GM12878 (cell line): Measurements from ENCODE around the gene CTDSP1. TPM values are rescaled to one million over a fixed set of nuclear protein-coding genes. Genes with fewer than 3 reads are reported as not detected.

Experiments
- ATAC-seq: fragments of 200-7000 bp; cut with Tn5 transposase; 3 replicates; pipeline ENCODE4 v1.9.1; 2020; ENCODE audit warnings: mild to moderate bottlenecking, moderate library complexity
- BruUV-seq: library from RNA; stranded (reverse); fragments of 400-500 nt; replicated peaks from 2 replicates; lab custom pipeline; 2021; lab: Mats Ljungman, UMichigan
- CTCF ChIA-PET: fragments of 300-600 bp; sonication (Branson Sonifier 250); formaldehyde crosslinking; extraction: SDS; loops from one replicate; lab custom pipeline; 2021; ENCODE audit warnings: inconsistent platforms; lab: Yijun Ruan, JAX
- POLR2A ChIA-PET: fragments of 350-600 bp; formaldehyde crosslinking; extraction: SDS; loops from one replicate; lab custom pipeline; 2021; ENCODE audit warnings: inconsistent platforms; lab: Charles Lee
- RAD21 ChIA-PET: fragments of 300-600 bp; sonication (Branson Sonifier 250); formaldehyde crosslinking; loops from one replicate; lab custom pipeline; 2023; ENCODE audit warnings: antibody characterized with exemption; ENCODE audit not compliant: unreplicated experiment; lab: Charles Lee
- SMC1A ChIA-PET: fragments of 300-600 bp; sonication (Branson Sonifier 250); formaldehyde crosslinking; loops from one replicate; lab custom pipeline; 2023; ENCODE audit not compliant: unreplicated experiment, uncharacterized antibody; lab: Charles Lee
- DNase-seq: peaks from one replicate; pipeline ENCODE4 v3.0.0-alpha.2; 2011; ENCODE audit warnings: low read depth, low spot score
- FAIRE-seq: peaks from 3 replicates; lab custom pipeline; 2011; peaks lifted over from hg19 to GRCh38; lab: Jason Lieb, UNC
- H2AFZ ChIP-seq: 2 replicates; pipeline ENCODE4 v1.6.0; 2011; ENCODE audit warnings: low read depth, low read length, control low read depth; ENCODE audit not compliant: control insufficient read depth
- H3K27ac ChIP-seq: 2 replicates; pipeline ENCODE4 v1.5.1; 2011; ENCODE audit warnings: control low read depth; ENCODE audit not compliant: control insufficient read depth, insufficient read depth
- H3K27me3 ChIP-seq, 2 experiments: replicated peaks in 1 of 2; 2 replicates each; pipeline versions ENCODE4 v1.6.0 to v1.6.1; 2011; ENCODE audit warnings: low read length in 1 of 2; ENCODE audit not compliant: control insufficient read depth in 2 of 2, insufficient read depth in 2 of 2
- H3K36me3 ChIP-seq, 2 experiments: 2 replicates each; pipeline ENCODE4 v1.5.1; 2011; ENCODE audit warnings: low read length in 1 of 2; ENCODE audit not compliant: control insufficient read depth in 2 of 2, insufficient read depth in 2 of 2
- H3K4me1 ChIP-seq: 2 replicates; pipeline ENCODE4 v1.6.1; 2011; ENCODE audit warnings: mild to moderate bottlenecking, low read length, moderate library complexity, mixed read lengths; ENCODE audit not compliant: control insufficient read depth, insufficient read depth
- H3K4me2 ChIP-seq: 2 replicates; pipeline ENCODE4 v1.6.0; 2011; ENCODE audit warnings: control low read depth; ENCODE audit not compliant: control insufficient read depth, insufficient read depth
- H3K4me3 ChIP-seq: fragments of 200-600 bp; sonication (generic); 2 replicates; pipeline ENCODE4 v1.5.1; 2016
- H3K79me2 ChIP-seq: 2 replicates; pipeline ENCODE4 v1.6.0; 2011; ENCODE audit warnings: low read length; ENCODE audit not compliant: control insufficient read depth, insufficient read depth
- H3K9ac ChIP-seq: 2 replicates; pipeline ENCODE4 v1.8.0; 2011; ENCODE audit warnings: low read length, control low read depth, mixed read lengths; ENCODE audit not compliant: control insufficient read depth, insufficient read depth
- H3K9me3 ChIP-seq: replicated peaks from 3 replicates; pipeline ENCODE4 v1.5.1; 2011; ENCODE audit warnings: mild to moderate bottlenecking, low read length; ENCODE audit not compliant: control insufficient read depth, insufficient read depth
- H4K20me1 ChIP-seq: 2 replicates; pipeline ENCODE4 v1.6.0; 2011; ENCODE audit not compliant: control insufficient read depth, insufficient read depth
- EZH2 ChIP-seq: IDR thresholded peaks from 2 replicates; pipeline ENCODE4 v1.6.1; 2012; ENCODE audit warnings: low read depth, mild to moderate bottlenecking, control low read depth, inconsistent platforms, low read length, borderline replicate concordance; ENCODE audit not compliant: control insufficient read depth
- FOS ChIP-seq: IDR thresholded peaks from 3 replicates; pipeline ENCODE4 v1.6.1; 2011; ENCODE audit warnings: borderline replicate concordance; ENCODE audit not compliant: insufficient read length; ENCODE audit errors: extremely low read depth
- HDAC6 ChIP-seq: fragments of 200-600 bp; sonication (generic); IDR thresholded peaks from one replicate; pipeline ENCODE4 v1.8.0; 2017; ENCODE audit warnings: antibody characterized with exemption; ENCODE audit not compliant: unreplicated experiment
- MEF2B ChIP-seq: fragments of 450-650 bp; IDR thresholded peaks from 2 replicates; pipeline ENCODE4 v1.6.1; 2018; ENCODE audit warnings: mild to moderate bottlenecking, moderate library complexity; ENCODE audit not compliant: partially characterized antibody, poor library complexity, severe bottlenecking
- RELA ChIP-seq: fragments of 450-650 bp; IDR thresholded peaks from 2 replicates; pipeline ENCODE4 v1.8.0; 2014; ENCODE audit warnings: borderline replicate concordance; ENCODE audit not compliant: partially characterized antibody
- SIN3A ChIP-seq: IDR thresholded peaks from 2 replicates; pipeline ENCODE4 v1.6.1; 2012; ENCODE audit warnings: low read depth, low read length, improper control_type of control experiment
- SPI1 ChIP-seq: IDR thresholded peaks from 2 replicates; pipeline ENCODE4 v1.6.1; 2011; ENCODE audit warnings: low read depth, mild to moderate bottlenecking, low read length, moderate library complexity, borderline replicate concordance; ENCODE audit not compliant: insufficient read depth
- SRF ChIP-seq, 2 experiments: IDR thresholded peaks; 2 replicates each; pipeline ENCODE4 v1.6.1; 2011; ENCODE audit warnings: low read depth in 2 of 2, low read length in 2 of 2, mild to moderate bottlenecking in 1 of 2, moderate library complexity in 1 of 2
- TCF7 ChIP-seq: IDR thresholded peaks from 2 replicates; pipeline ENCODE4 v1.6.1; 2014; ENCODE audit warnings: antibody characterized with exemption, borderline replicate concordance
- ZNF274 ChIP-seq: IDR thresholded peaks from one replicate; pipeline ENCODE4 v1.8.0; 2011; ENCODE audit not compliant: insufficient read length, insufficient read depth
- WGBS: methylation state at CpG from one replicate; pipeline ENCODE4 v1.1.6; 2016; ENCODE audit warnings: low lambda C conversion rate; ENCODE audit not compliant: insufficient replicate concordance, insufficient coverage; ENCODE audit errors: missing lambda C conversion rate; 5-methylcytosine and 5-hydroxymethylcytosine counted together
- in situ Hi-C: fragments of 300-500 bp; cut with MboI; formaldehyde crosslinking; loops from 9 replicates; pipeline ENCODE4 v1.14.3; 2018; ENCODE audit warnings: mixed read lengths
- intact Hi-C: fragments of 100-400 bp; cut with micrococcal nuclease; formaldehyde crosslinking; loops from one replicate; pipeline ENCODE4 v1.14.2; 2022; ENCODE audit not compliant: unreplicated experiment
- polyA plus RNA-seq, 11 experiments: library from polyadenylated mRNA; depleted of rRNA in 4 of 11; unstranded in 6 of 11; stranded (reverse) in 5 of 11; fragments of >200 nt; fragmentation: Nextera tagmentation in 4 of 11; fragmentation: Illumina TruSeq in 1 of 11; extraction: Ambion mirVana in 4 of 11; extraction: Trizol in 1 of 11; gene quantifications; 1 replicate in 1 of 11; 2 replicates in 10 of 11; pipeline versions ENCODE4 v1.2.1 to v1.2.3, GENCODE V29; 2011 to 2016; ENCODE audit warnings: inconsistent platforms in 2 of 11, missing spikeins in 2 of 11, low read depth in 1 of 11
- total RNA-seq, 4 experiments: library from RNA; depleted of rRNA in 3 of 4; stranded (reverse); fragments of >200 nt in 3 of 4; fragmentation: Illumina TruSeq in 1 of 4; extraction: Trizol in 1 of 4; gene quantifications; 2 replicates each; pipeline versions ENCODE4 v1.2.1 to v1.2.3, GENCODE V29; 2013 to 2021
- TF ChIP-seq, protein P1 (sequence below): IDR thresholded peaks from 2 replicates; pipeline ENCODE4 v1.6.1; 2011; ENCODE audit warnings: mild to moderate bottlenecking, low read depth, low read length, moderate library complexity; ENCODE audit not compliant: insufficient replicate concordance
- TF ChIP-seq, protein P2 (sequence below): IDR thresholded peaks from 2 replicates; pipeline ENCODE4 v1.6.1; 2011; ENCODE audit warnings: low read depth, mild to moderate bottlenecking, low read length, moderate library complexity, borderline replicate concordance; ENCODE audit errors: extremely low read depth
- TF ChIP-seq, protein P3 (sequence below), 3 experiments: IDR thresholded peaks in 2 of 3; conservative IDR thresholded peaks in 1 of 3; 2 replicates each; pipeline ENCODE4 v1.5.1; 2011; ENCODE audit warnings: low read depth in 3 of 3, low read length in 3 of 3, mild to moderate bottlenecking in 3 of 3, control low read depth in 2 of 3, moderate library complexity in 2 of 3, inconsistent platforms in 1 of 3, mixed read lengths in 1 of 3; ENCODE audit not compliant: control insufficient read depth in 2 of 3, insufficient read depth in 1 of 3; ENCODE audit errors: extremely low read depth in 1 of 3
- TF ChIP-seq, protein P4 (sequence below): fragments of 450-650 bp; IDR thresholded peaks from 2 replicates; pipeline ENCODE4 v1.6.1; 2017; ENCODE audit warnings: antibody characterized with exemption, mild to moderate bottlenecking, moderate library complexity

Gene CTDSP1
- total and polyA plus RNA-seq, 10 of the 15 experiments (the other 5 are each of a cell fraction or from before 2014, with no cell fraction given): 3.0 to 75.9 (median 34.4) TPM

DNA sequence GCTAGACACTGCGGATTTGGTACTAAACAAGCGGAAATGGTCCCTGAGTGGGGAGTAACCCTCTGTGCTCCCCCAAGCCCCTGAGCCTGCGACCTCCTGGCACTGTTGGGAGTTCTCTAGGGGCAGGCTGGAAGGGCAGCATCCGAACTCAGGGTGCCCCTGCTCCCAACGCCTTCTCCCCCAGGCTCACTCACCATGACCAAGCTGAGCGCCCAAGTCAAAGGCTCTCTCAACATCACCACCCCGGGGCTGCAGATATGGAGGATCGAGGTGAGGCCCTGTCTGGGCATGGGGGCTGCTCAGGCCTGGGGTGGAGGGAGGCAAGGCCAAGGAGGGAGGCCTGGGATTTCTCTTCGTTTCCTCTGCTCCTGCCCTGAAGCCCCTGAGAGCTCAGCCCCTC, 23.9 kb downstream of the CTDSP1 start (continued):
- no peak for TF ChIP-seq SIN3A

DNA sequence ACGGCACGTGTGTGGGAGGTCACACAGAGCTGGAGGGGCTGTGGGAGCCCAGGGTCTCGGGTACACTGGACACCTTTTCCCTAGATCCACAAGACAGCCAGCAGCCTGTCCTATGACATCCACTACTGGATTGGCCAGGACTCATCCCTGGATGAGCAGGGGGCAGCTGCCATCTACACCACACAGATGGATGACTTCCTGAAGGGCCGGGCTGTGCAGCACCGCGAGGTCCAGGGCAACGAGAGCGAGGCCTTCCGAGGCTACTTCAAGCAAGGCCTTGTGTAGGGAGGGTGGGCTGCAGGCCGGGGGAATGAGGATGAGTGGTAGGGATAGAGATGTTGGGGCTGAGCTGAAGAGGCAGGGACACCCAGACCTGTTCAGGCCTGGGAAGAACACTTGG, 25.9 kb downstream of the CTDSP1 start:
- in situ Hi-C loops: no loop called here
- ATAC-seq (no peak), FAIRE-seq (no peak)

More for the DNA sequence above, 25.9 kb downstream of the CTDSP1 start:
- no peak overlapping the region for H2AFZ ChIP-seq
- no TSS peak for BruUV-seq
- no peaks in the 10 kb centered on the region for H4K20me1 ChIP-seq
- TF ChIP-seq SRF (IDR thresholded peaks at IDR 0.05; ENCODE audit: low read depth in 2 of 2, low read length in 2 of 2) (no peak), HDAC6 (no peak), MEF2B (no peak), EZH2 (no peak), TCF7 (no peak), SPI1 (no peak), ZNF274 (no peak), FOS (no peak), RELA (no peak)
- TF ChIP-seq, protein P1, sequence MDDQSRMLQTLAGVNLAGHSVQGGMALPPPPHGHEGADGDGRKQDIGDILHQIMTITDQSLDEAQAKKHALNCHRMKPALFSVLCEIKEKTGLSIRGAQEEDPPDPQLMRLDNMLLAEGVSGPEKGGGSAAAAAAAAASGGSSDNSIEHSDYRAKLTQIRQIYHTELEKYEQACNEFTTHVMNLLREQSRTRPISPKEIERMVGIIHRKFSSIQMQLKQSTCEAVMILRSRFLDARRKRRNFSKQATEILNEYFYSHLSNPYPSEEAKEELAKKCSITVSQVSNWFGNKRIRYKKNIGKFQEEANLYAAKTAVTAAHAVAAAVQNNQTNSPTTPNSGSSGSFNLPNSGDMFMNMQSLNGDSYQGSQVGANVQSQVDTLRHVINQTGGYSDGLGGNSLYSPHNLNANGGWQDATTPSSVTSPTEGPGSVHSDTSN: no peak
- TF ChIP-seq, protein P2, sequence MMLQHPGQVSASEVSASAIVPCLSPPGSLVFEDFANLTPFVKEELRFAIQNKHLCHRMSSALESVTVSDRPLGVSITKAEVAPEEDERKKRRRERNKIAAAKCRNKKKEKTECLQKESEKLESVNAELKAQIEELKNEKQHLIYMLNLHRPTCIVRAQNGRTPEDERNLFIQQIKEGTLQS: no peak
- TF ChIP-seq, protein P3, sequence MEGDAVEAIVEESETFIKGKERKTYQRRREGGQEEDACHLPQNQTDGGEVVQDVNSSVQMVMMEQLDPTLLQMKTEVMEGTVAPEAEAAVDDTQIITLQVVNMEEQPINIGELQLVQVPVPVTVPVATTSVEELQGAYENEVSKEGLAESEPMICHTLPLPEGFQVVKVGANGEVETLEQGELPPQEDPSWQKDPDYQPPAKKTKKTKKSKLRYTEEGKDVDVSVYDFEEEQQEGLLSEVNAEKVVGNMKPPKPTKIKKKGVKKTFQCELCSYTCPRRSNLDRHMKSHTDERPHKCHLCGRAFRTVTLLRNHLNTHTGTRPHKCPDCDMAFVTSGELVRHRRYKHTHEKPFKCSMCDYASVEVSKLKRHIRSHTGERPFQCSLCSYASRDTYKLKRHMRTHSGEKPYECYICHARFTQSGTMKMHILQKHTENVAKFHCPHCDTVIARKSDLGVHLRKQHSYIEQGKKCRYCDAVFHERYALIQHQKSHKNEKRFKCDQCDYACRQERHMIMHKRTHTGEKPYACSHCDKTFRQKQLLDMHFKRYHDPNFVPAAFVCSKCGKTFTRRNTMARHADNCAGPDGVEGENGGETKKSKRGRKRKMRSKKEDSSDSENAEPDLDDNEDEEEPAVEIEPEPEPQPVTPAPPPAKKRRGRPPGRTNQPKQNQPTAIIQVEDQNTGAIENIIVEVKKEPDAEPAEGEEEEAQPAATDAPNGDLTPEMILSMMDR (IDR thresholded peaks at IDR 0.05 in 2 of 3, conservative IDR thresholded peaks at IDR 0.05 in 1 of 3; ENCODE audit: control insufficient read depth in 2 of 3, extremely low read depth in 1 of 3, insufficient read depth in 1 of 3, low read depth in 3 of 3, low read length in 3 of 3): no peak
- TF ChIP-seq, protein P4, sequence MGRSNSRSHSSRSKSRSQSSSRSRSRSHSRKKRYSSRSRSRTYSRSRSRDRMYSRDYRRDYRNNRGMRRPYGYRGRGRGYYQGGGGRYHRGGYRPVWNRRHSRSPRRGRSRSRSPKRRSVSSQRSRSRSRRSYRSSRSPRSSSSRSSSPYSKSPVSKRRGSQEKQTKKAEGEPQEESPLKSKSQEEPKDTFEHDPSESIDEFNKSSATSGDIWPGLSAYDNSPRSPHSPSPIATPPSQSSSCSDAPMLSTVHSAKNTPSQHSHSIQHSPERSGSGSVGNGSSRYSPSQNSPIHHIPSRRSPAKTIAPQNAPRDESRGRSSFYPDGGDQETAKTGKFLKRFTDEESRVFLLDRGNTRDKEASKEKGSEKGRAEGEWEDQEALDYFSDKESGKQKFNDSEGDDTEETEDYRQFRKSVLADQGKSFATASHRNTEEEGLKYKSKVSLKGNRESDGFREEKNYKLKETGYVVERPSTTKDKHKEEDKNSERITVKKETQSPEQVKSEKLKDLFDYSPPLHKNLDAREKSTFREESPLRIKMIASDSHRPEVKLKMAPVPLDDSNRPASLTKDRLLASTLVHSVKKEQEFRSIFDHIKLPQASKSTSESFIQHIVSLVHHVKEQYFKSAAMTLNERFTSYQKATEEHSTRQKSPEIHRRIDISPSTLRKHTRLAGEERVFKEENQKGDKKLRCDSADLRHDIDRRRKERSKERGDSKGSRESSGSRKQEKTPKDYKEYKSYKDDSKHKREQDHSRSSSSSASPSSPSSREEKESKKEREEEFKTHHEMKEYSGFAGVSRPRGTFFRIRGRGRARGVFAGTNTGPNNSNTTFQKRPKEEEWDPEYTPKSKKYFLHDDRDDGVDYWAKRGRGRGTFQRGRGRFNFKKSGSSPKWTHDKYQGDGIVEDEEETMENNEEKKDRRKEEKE: no peak
- H3K27me3 ChIP-seq: no peaks in the 10 kb centered on the region
- no peaks in the 10 kb centered on the region for H3K4me1 ChIP-seq
- no peaks in the 10 kb centered on the region for H3K36me3 ChIP-seq
- ChIA-PET RAD21 (no interaction called here), SMC1A (no interaction called here), CTCF (interaction anchor here (0.6 to 1.0 kb wide), 2 partner anchors 65 to 92 kb away, joined by 3 read pairs; no protein-coding TSS in a partner anchor), POLR2A (no interaction called here)
- H3K4me3 ChIP-seq: no peak overlapping the region
- no peaks in the 10 kb centered on the region for H3K9me3 ChIP-seq
- H3K27ac ChIP-seq: no peak overlapping the region
- H3K9ac ChIP-seq: no peak overlapping the region
- intact Hi-C loops: no loop called here
- DNase-seq: no peak
- 40% methylated on average over 10 of the region's 10 CpGs for WGBS
- no peak overlapping the region for H3K4me2 ChIP-seq
- H3K79me2 ChIP-seq: no peaks in the 10 kb centered on the region
